OCI-LY3 (cell line): ENCODE results near the gene ITPKA.

Experiments
- H2AFZ ChIP-seq: fragments of 200-600, 300-600 bp; shearing (Covaris generic); 2 replicates; pipeline ENCODE4 v1.6.0; 2014; ENCODE audit warnings: antibody characterized with exemption, low read depth, low read length
- H3K27ac ChIP-seq: fragments of 200-600, 300-600 bp; sonication (generic); 2 replicates; pipeline ENCODE4 v1.5.1; 2014; ENCODE audit warnings: mild to moderate bottlenecking, low read length, moderate library complexity, mixed read lengths
- H3K27me3 ChIP-seq: fragments of 200-600, 300-600 bp; sonication (generic); 2 replicates; pipeline ENCODE4 v1.6.1; 2014; ENCODE audit warnings: low read depth, low read length, mixed read lengths
- H3K36me3 ChIP-seq: fragments of 200-600, 300-600 bp; sonication (generic); replicated peaks from 2 replicates; pipeline ENCODE3; 2014; ENCODE audit warnings: low read depth, low read length, mixed read lengths
- H3K4me1 ChIP-seq: fragments of 300-600, 200-600 bp; sonication (generic); 2 replicates; pipeline ENCODE4 v1.6.1; 2014; ENCODE audit warnings: low read length, mixed read lengths
- H3K4me2 ChIP-seq: fragments of 200-600, 300-600 bp; sonication (generic); 2 replicates; pipeline ENCODE4 v1.6.1; 2014; ENCODE audit warnings: low read length, mixed read lengths
- H3K4me3 ChIP-seq: fragments of 300-600, 200-600 bp; sonication (generic); 2 replicates; pipeline ENCODE4 v1.5.1; 2014; ENCODE audit warnings: antibody characterized with exemption, mild to moderate bottlenecking, low read length, moderate library complexity
- H3K79me2 ChIP-seq: fragments of 300-600, 200-600 bp; shearing (Covaris generic); 2 replicates; pipeline ENCODE4 v1.6.1; 2014; ENCODE audit warnings: mild to moderate bottlenecking, low read length, mixed read lengths
- H3K9ac ChIP-seq: fragments of 300-600, 200-600 bp; shearing (Covaris generic); 2 replicates; pipeline ENCODE4 v1.6.0; 2014; ENCODE audit warnings: mild to moderate bottlenecking, low read length, moderate library complexity
- H3K9me3 ChIP-seq: fragments of 200-600, 300-600 bp; shearing (Covaris generic); 2 replicates; pipeline ENCODE4 v1.6.1; 2014; ENCODE audit warnings: low read length, mixed read lengths; ENCODE audit not compliant: insufficient read depth
- H4K20me1 ChIP-seq: fragments of 200-600, 300-600 bp; sonication (generic); 2 replicates; pipeline ENCODE4 v1.6.1; 2016; ENCODE audit warnings: low read length, mixed read lengths; ENCODE audit not compliant: insufficient read depth
- CTCF ChIP-seq: fragments of 200-600, 300-600 bp; sonication (generic); IDR thresholded peaks from 2 replicates; pipeline ENCODE4 v1.5.1; 2014; ENCODE audit warnings: antibody characterized with exemption, low read length, low read depth
- EZH2phosphoT487 ChIP-seq: fragments of 200-600 bp; shearing (Covaris generic); IDR thresholded peaks from 2 replicates; pipeline ENCODE4 v1.6.1; 2018; ENCODE audit warnings: antibody characterized with exemption, mixed run types, low read depth

ITPKA gene

GRCh38 chr15:41506796-41507341 is 13.2 kb downstream of the ITPKA start:
- H3K4me2 ChIP-seq: no peak overlapping the region
- H3K27me3 ChIP-seq: no peaks in the 10 kb centered on the region
- no peak overlapping the region for H3K9ac ChIP-seq
- H3K79me2 ChIP-seq: no peaks in the 10 kb centered on the region
- no peak overlapping the region for H3K27ac ChIP-seq
- no peak overlapping the region for H3K4me3 ChIP-seq
- H3K4me1 ChIP-seq: peaks cover 2% of the 10 kb centered on the region; the same call in 1 of the 2 replicates
- no peaks in the 10 kb centered on the region for H3K9me3 ChIP-seq
- no peaks in the 10 kb centered on the region for H3K36me3 ChIP-seq
- no peak; the same call in 1 of the 2 replicates for TF ChIP-seq CTCF
- no peak for TF ChIP-seq EZH2phosphoT487
- no peaks in the 10 kb centered on the region for H4K20me1 ChIP-seq
- H2AFZ ChIP-seq: no peak overlapping the region

GRCh38 chr15:41507820-41508290 is 14.2 kb downstream of the ITPKA start:
- Histone ChIP-seq H2AFZ (no peak overlapping the region), H4K20me1 (no peaks in the 10 kb centered on the region), H3K27me3 (no peaks in the 10 kb centered on the region), H3K36me3 (no peaks in the 10 kb centered on the region), H3K9me3 (no peaks in the 10 kb centered on the region), H3K79me2 (no peaks in the 10 kb centered on the region), H3K4me2 (no peak overlapping the region), H3K4me3 (no peak overlapping the region), H3K9ac (no peak overlapping the region), H3K4me1 (peaks cover 2% of the 10 kb centered on the region; the same call in 1 of the 2 replicates), H3K27ac (no peak overlapping the region)
- TF ChIP-seq EZH2phosphoT487 (no peak), CTCF (no peak)

- Histone ChIP-seq H3K36me3 (no peaks in the 10 kb centered on the region), H2AFZ (no peak overlapping the region), H3K4me3 (no peak overlapping the region), H4K20me1 (no peaks in the 10 kb centered on the region), H3K4me2 (no peak overlapping the region), H3K9me3 (no peaks in the 10 kb centered on the region), H3K27me3 (no peaks in the 10 kb centered on the region), H3K79me2 (no peaks in the 10 kb centered on the region), H3K9ac (no peak overlapping the region), H3K4me1 (peaks cover 2% of the 10 kb centered on the region; the same call in 1 of the 2 replicates), H3K27ac (no peak overlapping the region)
- no peak for TF ChIP-seq CTCF
- no peak for TF ChIP-seq EZH2phosphoT487
These were observed 17.1 kb downstream of the ITPKA start for GRCh38 chr15:41510728-41511127.

- no peaks in the 10 kb centered on the region for H3K79me2 ChIP-seq
- no peak overlapping the region for H2AFZ ChIP-seq
- no peak overlapping the region for H3K9ac ChIP-seq
- no peak overlapping the region for H3K4me3 ChIP-seq
- H3K9me3 ChIP-seq: no peaks in the 10 kb centered on the region
- H4K20me1 ChIP-seq: no peaks in the 10 kb centered on the region
- H3K36me3 ChIP-seq: no peaks in the 10 kb centered on the region
- no peak overlapping the region for H3K4me2 ChIP-seq
- H3K27me3 ChIP-seq: no peaks in the 10 kb centered on the region
- TF ChIP-seq EZH2phosphoT487 (no peak), CTCF (no peak)
- peaks cover 2% of the 10 kb centered on the region; the same call in 1 of the 2 replicates for H3K4me1 ChIP-seq
- H3K27ac ChIP-seq: no peak overlapping the region
These were observed 17.7 kb downstream of the ITPKA start for GRCh38 chr15:41511331-41511898.
